HG02759 (cell line): ENCODE measurements around the gene XRCC5.
A peak's percentile ranks its signal among the peaks of the same experiment; 100 is the strongest.

Experiments used
- ATAC-seq: cut with Tn5 transposase; IDR thresholded peaks from one replicate; pipeline ENCODE4 v1.9.1; 2021; ENCODE audit warnings: mild to moderate bottlenecking, moderate library complexity; ENCODE audit not compliant: unreplicated experiment

XRCC5 gene

DNA sequence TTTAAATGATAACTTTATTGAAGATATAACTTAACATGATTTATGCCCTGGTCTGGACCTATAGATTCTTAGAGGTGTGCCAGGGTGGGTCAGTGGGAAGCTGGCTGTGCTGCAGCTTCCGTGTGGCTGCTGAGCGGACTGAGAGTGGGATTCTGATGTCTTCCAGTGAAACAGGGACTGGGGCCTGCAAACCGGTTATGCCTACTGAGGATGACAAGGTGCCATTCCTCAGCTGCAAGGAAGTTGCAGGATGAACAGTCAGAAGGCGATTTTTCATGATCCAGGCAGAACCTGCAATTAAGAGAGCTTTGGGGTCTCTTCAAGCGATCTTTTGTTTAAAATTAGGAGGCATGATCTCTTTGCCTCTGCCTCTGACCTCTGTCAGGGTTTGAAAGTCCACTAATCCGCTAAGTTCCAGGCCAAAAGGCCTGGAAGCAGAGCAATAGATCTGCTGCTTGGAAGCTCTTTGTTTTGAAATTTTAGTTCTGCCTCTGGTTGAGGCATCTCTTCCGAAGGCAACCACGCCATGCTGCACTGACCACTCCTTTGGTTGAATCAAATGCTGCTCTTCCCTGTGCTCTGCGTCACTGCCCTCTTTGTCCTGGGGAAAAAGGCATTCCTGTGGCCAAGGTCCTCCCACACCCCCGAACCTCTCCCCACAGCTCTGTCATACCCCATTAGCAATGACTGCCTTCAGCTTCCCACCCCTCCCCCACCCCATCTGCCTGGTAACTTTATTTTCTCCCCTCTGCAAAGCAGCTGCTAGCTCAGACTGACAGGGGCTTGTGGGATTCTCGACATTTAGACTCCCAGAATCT, 25.5 kb upstream of the XRCC5 start:
- ATAC-seq, result no peak

DNA sequence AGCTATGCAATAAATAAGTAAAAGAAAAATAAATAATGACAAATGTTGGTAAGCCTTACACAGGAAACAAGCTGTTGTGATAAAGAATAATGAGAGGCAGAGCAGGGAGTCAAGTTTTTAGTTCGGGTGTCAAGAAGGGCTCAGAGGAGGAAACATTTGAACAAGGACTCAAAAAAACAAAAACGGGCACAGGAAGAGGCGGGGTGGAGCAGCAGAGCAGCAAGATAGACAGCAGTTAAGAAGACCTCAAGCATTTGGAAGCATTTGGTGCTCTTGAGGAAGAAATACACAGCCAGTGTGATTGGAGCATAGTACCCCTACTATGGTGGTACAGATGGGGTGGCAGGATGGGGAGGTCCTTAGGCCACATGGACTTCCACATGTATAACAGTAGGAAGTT, 24.6 kb upstream of the XRCC5 start:
- no peak for ATAC-seq

DNA sequence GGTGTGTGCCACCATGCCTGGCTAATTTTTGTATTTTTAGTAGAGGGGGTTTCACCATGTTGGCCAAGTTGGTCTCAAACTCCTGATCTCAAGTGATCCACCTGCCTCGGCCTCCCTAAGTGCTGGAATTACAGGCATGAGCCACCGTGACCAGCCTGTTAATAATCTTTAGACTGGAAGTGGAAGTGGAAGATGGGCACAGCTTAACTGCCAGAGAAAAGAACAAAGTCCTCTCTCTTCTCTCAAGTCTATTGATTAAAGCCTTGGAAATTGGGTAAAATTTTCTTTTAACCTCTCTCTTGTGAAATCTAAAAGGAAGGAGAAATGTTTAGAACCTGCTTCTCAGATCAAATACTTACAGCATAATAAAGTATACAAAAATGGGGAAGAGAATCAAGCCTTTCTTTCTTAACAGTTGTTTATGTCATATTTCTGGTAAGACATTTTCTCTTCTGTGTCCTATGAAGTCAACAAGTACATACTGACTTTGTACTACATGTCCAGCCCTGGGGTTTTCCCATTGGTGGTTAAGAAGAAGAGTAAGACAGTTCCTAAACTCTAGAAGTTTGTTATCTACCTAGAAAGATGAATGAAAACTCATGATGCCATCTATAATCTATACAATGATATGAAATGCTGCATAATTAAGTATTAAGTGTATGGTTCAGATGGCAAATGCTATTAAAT, 22.8 kb upstream of the XRCC5 start:
- ATAC-seq, result no peak

DNA sequence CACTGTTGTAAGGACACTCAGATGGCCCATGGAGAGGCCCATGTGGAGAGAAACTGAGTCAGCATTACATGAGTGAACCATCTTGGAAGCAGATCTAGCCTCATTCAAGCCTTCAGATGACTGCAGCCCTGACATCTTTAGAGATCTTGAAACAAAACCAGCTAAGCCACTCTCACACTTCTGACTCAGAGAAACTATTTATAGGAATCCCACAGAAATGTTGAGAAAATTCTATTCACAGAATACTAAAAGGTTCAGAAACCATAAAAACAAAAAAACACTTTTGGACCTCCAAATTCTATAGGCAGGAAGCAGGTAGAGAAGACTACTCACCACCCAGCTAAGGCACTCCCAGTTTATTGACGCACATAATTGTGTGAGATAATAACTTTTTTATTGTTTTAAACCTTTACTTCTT, 18.8 kb upstream of the XRCC5 start:
- ATAC-seq, result peak; percentile 54

DNA sequence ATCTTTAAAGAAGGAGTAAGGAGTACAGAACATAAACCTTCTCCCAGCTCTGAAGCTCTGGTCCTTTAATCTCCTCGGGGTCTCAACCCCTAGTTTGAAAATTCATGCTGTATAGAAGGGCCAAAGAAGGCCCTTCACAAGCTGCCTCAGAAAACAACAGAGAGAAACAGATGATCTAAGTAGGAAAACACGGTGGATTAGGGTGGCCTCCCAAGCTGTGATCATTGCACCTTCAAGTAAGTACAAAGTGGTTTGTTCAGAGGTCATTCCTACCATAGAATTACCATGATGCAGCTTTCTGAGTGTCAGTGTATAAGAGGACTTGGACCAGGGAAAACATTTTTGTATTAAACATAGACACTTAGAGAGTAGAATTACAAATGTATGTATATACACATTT, 16.5 kb upstream of the XRCC5 start:
- ATAC-seq, result no peak

DNA sequence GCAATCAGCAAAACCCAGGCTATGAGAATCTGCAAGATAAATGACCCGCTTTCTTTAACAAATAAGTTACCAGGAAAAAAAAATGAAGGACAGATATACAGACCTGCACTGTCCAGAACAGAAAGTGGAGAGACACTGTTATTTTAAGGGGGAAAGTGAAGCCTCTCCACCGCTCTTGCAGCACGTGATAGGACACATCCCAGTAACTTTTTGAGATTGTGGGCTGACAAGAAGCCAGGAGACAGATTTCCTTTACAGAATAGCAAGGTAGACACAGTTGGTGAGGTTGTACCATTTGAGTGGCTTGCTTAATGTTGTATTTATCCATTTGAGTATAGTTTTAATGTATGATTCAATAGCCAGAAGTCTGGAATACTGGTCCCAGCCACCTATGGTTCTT, 14.4 kb upstream of the XRCC5 start:
- no peak for ATAC-seq

DNA sequence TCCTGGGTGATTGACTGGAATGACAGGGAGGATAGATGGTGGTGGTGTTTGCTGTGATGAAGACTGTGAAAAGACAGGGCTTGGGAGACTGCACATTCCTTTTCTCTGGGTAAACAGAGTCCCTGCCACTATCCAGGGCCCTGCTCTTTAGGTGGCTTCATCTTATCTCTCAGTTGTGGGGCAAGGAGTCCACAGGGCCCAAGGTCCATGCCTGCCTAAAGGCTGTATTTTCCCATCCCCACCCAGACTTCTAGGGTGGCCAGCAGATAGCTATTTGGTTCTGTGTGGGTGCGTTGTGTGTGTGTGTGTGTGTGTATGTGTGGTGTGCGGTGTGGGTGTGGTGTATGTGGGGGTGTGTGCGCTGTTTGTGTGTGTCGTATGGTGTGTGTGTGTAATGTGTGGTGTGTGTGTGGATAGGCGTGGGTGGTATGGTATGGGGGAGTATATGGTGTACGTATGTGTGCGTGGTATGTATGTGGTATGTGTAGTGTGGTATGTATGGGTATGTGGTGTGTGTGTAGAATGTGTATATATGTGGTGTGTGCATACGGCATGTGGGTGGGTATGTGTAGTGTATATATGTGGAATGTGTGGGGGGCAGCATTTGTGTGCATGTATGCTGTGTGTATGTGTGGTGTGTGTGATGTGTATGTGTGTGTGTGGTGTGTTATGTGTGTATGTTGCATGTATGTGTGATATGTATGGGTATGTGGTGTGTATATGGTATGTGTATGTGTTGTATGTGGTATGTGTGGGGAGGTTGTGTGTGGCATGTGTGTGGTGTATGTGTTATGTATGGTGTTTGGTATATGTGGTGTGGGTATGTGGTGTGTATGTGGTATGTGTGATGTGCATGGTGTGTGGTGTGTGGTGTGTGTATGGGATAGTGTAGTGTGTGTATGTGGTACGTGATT, 10.5 kb upstream of the XRCC5 start:
- ATAC-seq, result no peak

DNA sequence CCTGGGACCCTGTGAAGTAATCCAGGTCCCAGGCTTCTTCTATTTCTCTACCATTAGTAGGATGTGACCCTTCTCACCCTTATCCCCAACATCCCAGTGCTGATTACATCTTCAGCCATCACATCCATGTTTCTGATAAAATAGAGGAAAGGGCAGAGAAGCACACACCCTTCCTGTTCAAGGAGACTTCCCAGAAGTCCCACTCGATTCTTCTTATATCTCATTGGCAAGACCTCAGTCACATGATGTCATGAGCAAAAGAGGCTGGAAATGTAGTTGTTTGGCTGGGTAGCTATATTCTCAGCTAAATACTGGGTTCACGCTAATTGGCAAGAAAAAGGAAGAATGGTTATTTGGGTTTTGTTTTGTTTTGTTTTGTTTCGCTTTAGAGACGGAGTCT, 8.0 kb upstream of the XRCC5 start:
- ATAC-seq, result no peak

DNA sequence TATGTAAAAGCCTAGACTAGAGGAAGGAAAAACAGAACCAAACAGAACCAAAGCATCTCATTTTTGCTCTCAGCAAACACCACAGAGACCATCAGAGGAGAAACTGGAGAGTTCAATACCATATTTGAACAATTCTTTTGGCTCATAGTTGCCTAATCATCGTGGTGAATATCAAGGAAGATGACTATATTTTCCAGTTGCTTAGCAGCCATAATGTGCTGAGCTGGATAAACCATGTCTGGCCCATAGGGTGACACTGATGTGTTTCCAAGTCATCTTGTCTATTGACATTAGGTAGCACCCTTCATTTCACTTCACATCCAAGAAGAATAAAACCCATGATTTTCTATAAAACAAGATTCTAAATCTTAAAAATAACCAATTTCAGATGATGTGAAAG, 5.9 kb upstream of the XRCC5 start:
- ATAC-seq, result no peak

DNA sequence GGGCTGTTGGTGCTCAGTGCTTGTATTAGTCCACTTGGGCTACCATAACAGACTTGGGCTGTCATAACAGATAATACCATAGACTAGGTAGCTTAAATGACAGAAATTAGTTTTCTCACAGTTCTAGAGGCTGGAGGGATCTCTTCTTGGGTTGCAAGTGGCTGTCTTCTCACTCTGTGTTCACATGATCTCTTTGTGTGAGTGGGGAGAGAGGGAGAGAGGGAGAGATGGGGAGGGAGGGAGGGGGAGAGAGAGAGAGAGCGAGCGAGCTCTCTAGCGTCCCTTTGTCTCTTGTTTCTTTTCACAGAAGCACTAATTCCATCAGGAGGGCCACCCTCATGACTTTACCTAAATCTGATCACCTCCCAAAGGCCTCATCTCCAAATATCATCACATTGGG, 4.5 kb upstream of the XRCC5 start:
- ATAC-seq, result no peak

DNA sequence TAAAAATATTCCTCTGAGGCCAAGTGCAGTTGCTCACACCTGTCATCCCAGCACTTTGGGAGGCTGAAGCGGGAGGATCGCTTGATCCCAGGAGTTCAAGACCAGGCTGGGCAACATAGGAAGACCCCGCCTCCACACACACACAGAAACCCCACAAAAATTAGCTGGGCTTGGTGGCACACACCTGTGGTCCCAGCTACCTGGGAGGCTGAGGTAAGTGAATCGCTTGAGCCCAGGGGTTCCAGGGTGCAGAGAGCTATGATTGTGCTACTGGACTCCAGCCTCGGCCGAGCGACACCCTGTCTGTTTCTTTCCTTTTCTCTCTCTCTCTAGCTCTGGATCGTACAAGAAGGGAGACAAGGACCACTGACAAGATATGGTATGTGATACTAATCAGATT, 1.8 kb upstream of the XRCC5 start:
- ATAC-seq, result no peak

DNA sequence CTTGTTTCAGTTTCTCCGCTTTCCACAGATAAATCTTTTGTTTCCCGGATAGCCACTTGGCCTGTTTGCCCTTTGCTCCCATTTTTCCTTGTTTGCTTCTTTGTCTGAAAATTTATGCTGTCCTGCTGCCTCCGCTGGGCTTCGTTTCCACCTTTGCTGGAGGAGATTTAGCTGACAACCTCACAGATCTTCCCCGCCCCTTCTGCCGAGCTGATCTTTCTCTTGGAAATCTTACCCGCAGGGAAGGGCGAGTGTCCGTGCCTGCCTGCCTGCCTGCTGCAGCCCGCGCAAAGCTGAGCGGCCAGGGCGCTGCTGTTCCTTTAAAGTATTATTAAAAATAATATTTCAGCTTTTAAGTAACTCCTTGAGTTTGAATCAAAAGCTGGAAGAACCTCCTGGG, 1.4 kb upstream of the XRCC5 start:
- ATAC-seq, result no peak

DNA sequence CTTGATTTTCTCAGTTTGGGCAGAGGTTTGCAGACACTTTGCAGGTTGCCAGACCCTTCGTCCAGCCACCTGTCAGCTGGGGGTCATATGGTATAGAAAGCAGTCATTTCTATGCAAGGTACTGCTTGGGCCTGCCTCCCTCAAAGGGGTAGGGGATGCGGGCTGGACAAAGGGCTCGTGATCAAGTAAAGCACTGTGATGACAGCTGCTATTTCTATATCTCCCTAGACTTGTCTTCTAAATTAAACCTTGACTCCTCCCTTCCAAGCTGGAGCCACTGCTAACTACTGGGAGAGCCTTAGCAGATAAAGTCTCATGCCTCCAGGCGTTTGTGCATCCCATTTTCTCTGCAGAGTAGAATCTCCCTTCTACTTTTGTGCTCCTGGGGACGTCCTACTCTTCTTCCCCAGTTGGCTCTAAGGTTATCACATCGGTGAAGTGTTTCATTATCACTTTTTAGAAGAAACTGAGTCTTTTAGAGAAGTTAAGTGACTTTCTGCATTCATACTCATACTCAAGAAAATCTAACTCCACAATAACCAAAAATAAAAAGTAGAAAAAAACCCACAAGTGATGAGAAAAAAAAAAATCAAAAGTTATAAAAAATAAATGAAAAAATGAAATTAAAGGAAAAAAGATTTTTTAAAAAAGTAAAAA, 710 bp upstream of the XRCC5 start:
- no peak for ATAC-seq

DNA sequence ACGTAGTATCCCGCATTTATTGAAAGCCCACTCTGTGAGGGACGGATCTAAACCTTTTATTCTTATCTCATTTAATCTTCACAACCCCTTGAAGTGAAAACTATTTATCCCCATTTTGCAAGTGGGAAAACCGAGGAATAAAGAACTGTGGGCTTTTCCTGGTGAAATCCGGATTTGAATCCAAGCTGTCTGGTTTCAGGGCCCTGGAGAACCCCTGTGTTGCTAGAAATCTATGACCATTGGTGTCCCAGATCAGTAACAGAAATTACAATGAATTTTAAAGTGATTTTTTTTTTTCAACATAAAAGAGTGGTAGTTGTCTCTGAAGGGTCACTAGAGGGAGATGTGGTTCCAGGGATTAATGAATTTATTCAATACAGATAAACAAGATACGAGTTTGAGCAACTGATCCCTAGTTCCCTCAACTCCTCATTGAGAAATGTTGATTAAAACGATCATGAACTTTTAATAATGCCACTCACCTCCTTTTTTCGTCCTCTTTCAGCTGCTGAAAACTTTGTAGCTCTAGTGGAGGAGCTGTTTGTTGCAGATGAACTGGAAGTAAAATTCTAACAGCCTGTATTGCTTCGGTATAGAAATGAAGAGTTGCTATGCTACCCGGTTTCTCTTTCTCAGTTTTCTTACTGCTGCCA, 940 bp downstream of the XRCC5 start:
- no peak for ATAC-seq

DNA sequence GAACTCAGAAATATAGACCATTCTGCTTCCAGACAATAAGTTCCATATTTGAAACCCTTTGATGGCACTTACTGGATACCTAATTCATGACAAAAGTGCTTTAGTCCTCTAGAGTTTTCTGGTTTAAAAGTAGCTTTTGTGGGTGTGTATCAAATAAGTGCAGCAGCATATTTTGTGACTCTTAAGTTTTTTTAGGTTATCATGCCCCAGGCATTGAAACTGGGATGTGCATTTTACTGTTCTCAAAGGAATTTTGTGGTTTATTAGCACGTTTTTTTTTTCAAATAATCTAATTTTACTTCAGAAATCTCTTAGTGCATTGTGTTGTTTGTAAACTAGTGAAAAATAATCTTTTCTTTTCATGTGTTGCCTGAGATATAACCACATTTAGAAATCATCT, 1.5 kb downstream of the XRCC5 start:
- ATAC-seq, result no peak

DNA sequence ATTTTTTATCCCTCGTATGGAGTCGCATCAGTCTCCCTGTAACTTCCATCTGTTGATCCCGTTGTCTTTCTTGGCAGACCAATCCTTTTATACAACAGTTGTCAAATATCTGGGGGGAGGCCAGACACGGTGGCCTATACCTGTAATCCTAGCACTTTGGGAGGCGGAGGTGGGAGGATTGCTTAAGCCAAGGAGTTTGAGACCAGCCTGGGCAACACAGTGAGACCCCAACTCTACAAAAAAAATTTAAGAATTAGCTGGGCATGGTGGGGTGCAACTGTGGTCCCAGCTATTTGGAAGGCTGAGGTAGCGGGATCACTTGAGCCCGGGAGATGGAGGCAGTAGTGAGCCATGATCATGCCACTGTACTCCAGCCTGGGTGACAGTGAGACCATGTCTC, 2.0 kb downstream of the XRCC5 start:
- ATAC-seq, result no peak

DNA sequence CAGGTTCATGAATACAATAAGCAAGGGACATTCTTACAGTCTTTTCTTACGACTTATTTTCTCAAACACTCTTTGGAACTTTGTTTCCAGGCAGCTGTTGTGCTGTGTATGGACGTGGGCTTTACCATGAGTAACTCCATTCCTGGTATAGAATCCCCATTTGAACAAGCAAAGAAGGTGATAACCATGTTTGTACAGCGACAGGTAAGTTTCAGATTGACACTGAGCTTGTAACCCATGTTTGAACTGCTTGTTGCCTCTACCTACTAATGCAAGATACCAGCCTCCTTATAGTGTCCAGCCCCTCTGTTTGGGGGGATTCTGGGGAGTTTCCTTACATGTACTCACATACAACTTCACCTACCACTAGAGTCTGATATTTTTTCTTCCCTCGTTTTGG, 3.8 kb downstream of the XRCC5 start:
- ATAC-seq, result no peak

DNA sequence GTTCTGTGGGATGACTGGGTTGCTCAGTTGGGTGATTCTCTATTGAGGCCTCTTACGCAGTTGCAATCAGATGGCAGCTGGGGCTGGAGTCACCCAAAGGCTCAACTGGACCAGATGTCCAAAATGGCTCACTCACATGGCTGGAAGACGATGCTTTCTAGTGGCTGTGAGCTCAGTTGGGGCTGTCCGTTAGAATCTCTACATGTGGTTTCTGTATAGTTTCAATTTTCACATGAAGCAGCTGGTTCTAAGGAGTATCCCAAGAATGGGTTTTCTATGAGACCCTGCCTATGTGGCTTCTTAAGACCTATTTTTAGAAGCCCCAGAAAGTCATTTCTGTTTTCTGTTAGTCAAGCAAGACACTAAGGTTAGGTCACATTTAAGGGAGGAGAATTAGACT, 4.4 kb downstream of the XRCC5 start:
- ATAC-seq, result peak; percentile 67

DNA sequence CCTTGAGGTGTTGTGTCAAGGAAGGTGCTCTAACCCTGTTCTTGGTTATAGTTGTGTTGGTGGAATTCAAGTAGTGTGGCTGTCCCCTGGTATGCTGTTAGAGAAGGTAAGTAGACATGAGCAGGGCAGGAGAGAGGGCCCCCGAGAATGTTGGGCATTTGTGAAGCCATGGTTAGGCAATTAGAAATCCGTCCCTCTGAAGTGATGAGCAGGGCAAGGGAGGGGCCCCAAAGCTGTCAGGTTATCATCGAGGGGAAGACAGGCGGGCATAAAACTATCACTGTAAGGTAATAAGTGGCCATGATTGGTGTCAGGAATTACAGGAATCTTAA, 5.2 kb downstream of the XRCC5 start:
- peak; percentile 0 for ATAC-seq

DNA sequence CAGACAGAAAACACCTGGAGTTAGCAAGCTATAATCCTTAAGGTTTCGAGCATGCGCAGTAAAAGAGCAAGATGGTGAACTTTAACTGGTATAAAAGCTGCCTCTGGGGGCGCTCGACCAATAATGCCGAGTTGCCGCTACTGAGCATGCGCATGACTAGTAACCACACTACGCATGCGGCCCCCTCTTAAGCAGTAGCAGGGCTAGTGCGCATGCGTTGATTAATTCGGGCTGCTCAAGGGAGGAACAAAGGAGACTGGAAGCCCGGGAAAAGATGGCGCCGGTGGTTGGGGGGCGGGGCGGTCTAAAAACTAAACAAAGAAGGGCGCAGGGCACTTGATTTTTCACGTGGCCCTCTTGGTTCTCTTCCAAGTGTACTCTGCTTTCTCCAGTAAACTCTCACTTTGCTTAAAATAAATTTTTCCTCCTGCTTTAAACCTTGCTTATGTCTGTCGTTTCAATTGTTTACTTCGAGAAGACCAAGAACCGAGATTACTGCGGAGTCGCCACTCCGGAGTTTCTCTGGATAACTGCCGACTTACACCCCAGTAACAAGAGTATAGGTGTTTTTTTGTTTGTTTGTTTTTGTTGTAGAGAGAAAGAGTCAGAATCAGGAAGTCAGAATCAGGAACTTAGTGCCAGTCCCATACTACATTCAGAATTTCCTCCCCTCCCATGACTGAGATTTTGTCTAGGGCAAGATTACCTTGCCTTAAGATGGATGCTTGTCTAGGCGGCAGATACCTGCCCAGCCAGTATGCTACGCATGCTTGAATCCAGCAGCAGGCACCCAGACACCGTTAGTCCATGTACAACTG, 5.8 kb downstream of the XRCC5 start:
- ATAC-seq, result peak; percentile 51
